Measurements from ENCODE around the gene INTU.
A peak's percentile ranks its signal among the peaks of the same experiment; 100 is the strongest.
"Not testable (repeated sequence)": the region's sequence is repeated elsewhere in the genome, so short reads cannot be mapped to it uniquely, and the experiment has no call there.

Gene INTU

GRCh38 chr4:127632420-127633403, at the start of gene INTU:
TSS of gene INTU (plus strand) at chr4:127632957. CDS start at chr4:127633035, 78 bp downstream.
- DNase-seq, result peak; percentile 95

GRCh38 chr4:127586496-127586895, 46.3 kb upstream of the INTU start:
- DNase-seq, result not testable (repeated sequence)

GRCh38 chr4:127586922-127587571, 45.7 kb upstream of the INTU start:
- DNase-seq, result peak; percentile 73

- DNase-seq, result not testable (repeated sequence)
Measured at GRCh38 chr4:127589153-127589552, 43.6 kb upstream of the INTU start.

GRCh38 chr4:127598656-127599055, 34.1 kb upstream of the INTU start:
- DNase-seq, result no peak

GRCh38 chr4:127601029-127601428, 31.7 kb upstream of the INTU start:
- peak; percentile 12 for DNase-seq

- DNase-seq, result peak; percentile 90
Measured at GRCh38 chr4:127604949-127605709, 27.6 kb upstream of the INTU start.

GRCh38 chr4:127606823-127607222, 25.9 kb upstream of the INTU start:
- no peak for DNase-seq

GRCh38 chr4:127609484-127609883, 23.3 kb upstream of the INTU start:
- no peak for DNase-seq

- no peak for DNase-seq
Measured at GRCh38 chr4:127610488-127610887, 22.3 kb upstream of the INTU start.

GRCh38 chr4:127616898-127617297, 15.9 kb upstream of the INTU start:
- DNase-seq, result no peak

- no peak for DNase-seq
Measured at GRCh38 chr4:127618427-127618826, 14.3 kb upstream of the INTU start.

- no peak for DNase-seq
Measured at GRCh38 chr4:127622621-127622920, 10.2 kb upstream of the INTU start.

GRCh38 chr4:127622921-127623796, 9.6 kb upstream of the INTU start:
- peak; percentile 82 for DNase-seq

- DNase-seq, result peak; percentile 30
Measured at GRCh38 chr4:127623797-127624083, 9.0 kb upstream of the INTU start.

GRCh38 chr4:127624173-127624572, 8.6 kb upstream of the INTU start:
- DNase-seq, result peak; percentile 9

- no peak for DNase-seq
Measured at GRCh38 chr4:127629371-127629770, 3.4 kb upstream of the INTU start.

- no peak for DNase-seq
Measured at GRCh38 chr4:127630152-127630551, 2.6 kb upstream of the INTU start.

GRCh38 chr4:127631420-127631819, 1.3 kb upstream of the INTU start:
- DNase-seq, result peak; percentile 59

GRCh38 chr4:127634181-127634580, 1.4 kb downstream of the INTU start:
- no peak for DNase-seq

- no peak for DNase-seq
Measured at GRCh38 chr4:127641524-127641923, 8.8 kb downstream of the INTU start.

GRCh38 chr4:127642169-127642568, 9.4 kb downstream of the INTU start:
- no peak for DNase-seq

- DNase-seq, result no peak
Measured at GRCh38 chr4:127643791-127644190, 11.0 kb downstream of the INTU start.
